GM21576 (cell line): ENCODE measurements around the gene DBNL.

Experiments
- ATAC-seq: cut with Tn5 transposase; IDR thresholded peaks from one replicate; pipeline ENCODE4 v1.9.1; 2021; ENCODE audit warnings: mild to moderate bottlenecking, moderate library complexity; ENCODE audit not compliant: unreplicated experiment

The DBNL gene

GRCh38 chr7:44107961-44108767 is 63.7 kb downstream of the DBNL start:
- ATAC-seq: no peak

- ATAC-seq: no peak
Observed at GRCh38 chr7:44108768-44109750, 64.6 kb downstream of the DBNL start.

- no peak for ATAC-seq
Observed at GRCh38 chr7:44109991-44110390, 65.5 kb downstream of the DBNL start.

GRCh38 chr7:44110719-44111635 is 66.5 kb downstream of the DBNL start:
- no peak for ATAC-seq
